Fibroblast of skin of left quadriceps (primary cell): Measurements from ENCODE around the gene GTF2IRD1.
"Not testable (repeated sequence)": the region's sequence is repeated elsewhere in the genome, so short reads cannot be mapped to it uniquely, and the experiment has no call there.

Source experiments
- DNase-seq, 2 experiments: peaks; one replicate each; pipeline ENCODE4 v3.0.0-alpha.2; 2013; ENCODE audit warnings: low read depth in 2 of 2

The GTF2IRD1 gene

GRCh38 chr7:74453322-74454011 is at the start of gene GTF2IRD1:
Gene GTF2IRD1, plus strand, starts transcription at chr7:74453906. Its CDS starts 54,175 bp downstream, at chr7:74508081.
- peak; percentile 41 to 47 for DNase-seq

- no peak for DNase-seq
Measured at GRCh38 chr7:74404388-74404700, 49.4 kb upstream of the GTF2IRD1 start.

- DNase-seq = no peak
Measured at GRCh38 chr7:74404741-74405140, 49.0 kb upstream of the GTF2IRD1 start.

- no peak for DNase-seq
Measured at GRCh38 chr7:74405191-74405898, 48.4 kb upstream of the GTF2IRD1 start.

GRCh38 chr7:74405899-74406512 is 47.7 kb upstream of the GTF2IRD1 start:
- DNase-seq = no peak

- no peak for DNase-seq
Measured at GRCh38 chr7:74407958-74408357, 45.7 kb upstream of the GTF2IRD1 start.

- no peak for DNase-seq
Measured at GRCh38 chr7:74409571-74409970, 44.1 kb upstream of the GTF2IRD1 start.

- no peak for DNase-seq
Measured at GRCh38 chr7:74410772-74411171, 42.9 kb upstream of the GTF2IRD1 start.

- not testable (repeated sequence) for DNase-seq
Measured at GRCh38 chr7:74411571-74411970, 42.1 kb upstream of the GTF2IRD1 start.

- DNase-seq = no peak
Measured at GRCh38 chr7:74412056-74412455, 41.6 kb upstream of the GTF2IRD1 start.

- no peak for DNase-seq
Measured at GRCh38 chr7:74412603-74413002, 41.1 kb upstream of the GTF2IRD1 start.

GRCh38 chr7:74414595-74415333 is 38.9 kb upstream of the GTF2IRD1 start:
- not testable (repeated sequence) for DNase-seq

GRCh38 chr7:74417419-74417971 is 36.2 kb upstream of the GTF2IRD1 start:
- DNase-seq = peak; percentile 26 to 29

GRCh38 chr7:74418076-74418475 is 35.6 kb upstream of the GTF2IRD1 start:
- DNase-seq = no peak

- no peak for DNase-seq
Measured at GRCh38 chr7:74418538-74418937, 35.2 kb upstream of the GTF2IRD1 start.

- not testable (repeated sequence) for DNase-seq
Measured at GRCh38 chr7:74419232-74419631, 34.5 kb upstream of the GTF2IRD1 start.

- no peak for DNase-seq
Measured at GRCh38 chr7:74420006-74420405, 33.7 kb upstream of the GTF2IRD1 start.

- DNase-seq = no peak
Measured at GRCh38 chr7:74424291-74424880, 29.3 kb upstream of the GTF2IRD1 start.

- no peak for DNase-seq
Measured at GRCh38 chr7:74428023-74428422, 25.7 kb upstream of the GTF2IRD1 start.

GRCh38 chr7:74429153-74429747 is 24.5 kb upstream of the GTF2IRD1 start:
- peak; percentile 49 to 57 for DNase-seq

GRCh38 chr7:74430409-74430808 is 23.3 kb upstream of the GTF2IRD1 start:
- not testable (repeated sequence) for DNase-seq
